Measurements from ENCODE around the gene ILKAP.

GRCh38 chr2:238144262-238144661 is 59.2 kb downstream of the ILKAP start:
- TF ChIP-seq CTCF (IDR thresholded peaks at IDR 0.05) = no peak
- no peak for TF ChIP-seq POLR2A (IDR thresholded peaks at IDR 0.05)
- no peak for TF ChIP-seq POLR2AphosphoS5 (IDR thresholded peaks at IDR 0.05)
